Esophagus squamous epithelium (tissue), 4 donors: ENCODE results near the gene RPAP3.
A peak's percentile ranks its signal among the peaks of the same experiment; 100 is the strongest.

Experiments
- CTCF ChIP-seq, 6 experiments: fragments of 450-650 bp in 4 of 6; fragments of 200-600 bp in 2 of 6; sonication (generic) in 2 of 6; IDR thresholded peaks; one replicate each; pipeline ENCODE4 v1.5.1; 2016 to 2019; ENCODE audit warnings: antibody characterized with exemption in 6 of 6, mild to moderate bottlenecking in 4 of 6, moderate library complexity in 4 of 6
- POLR2A ChIP-seq, 4 donors: fragments of 450-650 bp; IDR thresholded peaks; one replicate each; pipeline ENCODE4 v1.6.1; 2017; ENCODE audit warnings: antibody characterized with exemption in 4 of 4, mild to moderate bottlenecking in 4 of 4, moderate library complexity in 3 of 4

- TF ChIP-seq CTCF (IDR thresholded peaks at IDR 0.05) (peak; percentile 56 to 77 (median 69)), POLR2A (IDR thresholded peaks at IDR 0.05) (no peak)
These were observed 54.2 kb downstream of the RPAP3 start for GRCh38 chr12:47651368-47652254.
